HG02588 (cell line): Measurements from ENCODE around the gene CD84.
"Not testable (repeated sequence)": the region's sequence is repeated elsewhere in the genome, so short reads cannot be mapped to it uniquely, and the experiment has no call there.

Experiments used
- ATAC-seq: cut with Tn5 transposase; IDR thresholded peaks from one replicate; pipeline ENCODE4 v1.9.1; 2021; ENCODE audit warnings: mild to moderate bottlenecking, moderate library complexity; ENCODE audit not compliant: unreplicated experiment

CD84 gene

GRCh38 chr1:160575112-160575664 lies 4.1 kb downstream of the CD84 start:
- ATAC-seq = no peak

- no peak for ATAC-seq
Measured at GRCh38 chr1:160570840-160571239, 8.5 kb downstream of the CD84 start.

GRCh38 chr1:160569806-160570205 lies 9.5 kb downstream of the CD84 start:
- ATAC-seq = no peak

DNA sequence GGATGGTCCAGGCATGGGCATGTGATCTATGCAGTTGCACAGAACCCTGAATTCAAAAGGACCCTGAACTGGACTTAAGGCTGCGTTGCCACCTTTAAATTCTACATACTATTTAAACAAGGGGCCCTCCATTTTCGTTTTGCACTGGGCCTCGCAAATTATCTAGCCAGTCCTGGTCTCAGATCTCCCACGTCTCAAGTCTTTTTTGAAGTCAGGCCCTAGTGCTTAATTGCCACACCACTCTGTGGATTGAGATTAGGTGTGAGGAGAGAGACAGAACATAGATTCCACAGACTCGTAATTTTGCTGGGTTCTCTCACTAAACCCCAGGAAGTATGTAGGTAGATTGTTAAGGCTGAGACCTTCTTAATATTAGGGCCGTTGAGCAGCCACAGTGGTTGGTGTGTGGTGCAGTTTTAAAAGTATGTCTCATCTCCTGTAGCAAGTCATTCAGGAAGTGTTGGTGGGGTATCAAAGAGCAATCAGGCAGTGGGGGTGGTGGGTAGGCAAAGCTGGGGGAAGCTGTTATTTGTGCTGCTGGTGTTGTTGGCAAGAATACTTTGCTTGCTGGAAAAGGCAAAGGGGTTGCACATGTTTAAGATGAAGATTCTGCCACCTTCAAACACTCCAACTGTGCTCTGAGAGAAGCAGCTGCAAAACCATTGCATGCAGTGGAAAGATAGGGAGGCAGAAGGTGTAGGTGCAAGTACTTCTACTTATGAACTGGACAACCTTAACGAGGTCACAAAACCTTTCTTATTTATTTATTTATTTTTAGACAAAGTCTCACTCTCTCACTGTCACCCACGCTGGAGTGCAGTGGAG lies 11.2 kb downstream of the CD84 start:
- ATAC-seq = no peak

DNA sequence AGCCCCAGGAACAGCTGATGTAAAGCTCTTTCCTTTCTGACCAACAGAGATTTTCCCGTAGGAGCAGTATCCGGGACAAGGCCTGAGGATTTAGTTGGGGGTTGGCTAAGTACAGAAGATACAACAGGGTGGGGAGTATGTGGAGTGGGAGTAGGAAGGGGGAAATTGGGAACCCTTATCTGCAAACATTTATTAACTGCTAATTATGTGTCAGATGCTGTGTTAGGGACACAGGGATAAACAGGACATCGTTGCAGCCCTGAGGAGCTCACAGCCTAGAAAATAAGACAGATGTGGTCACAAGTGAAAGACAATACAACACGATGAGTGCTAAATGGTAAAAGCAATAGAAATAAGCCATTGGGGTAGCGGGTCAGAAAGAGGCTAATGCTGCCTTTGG lies 12.0 kb downstream of the CD84 start:
- no peak for ATAC-seq

DNA sequence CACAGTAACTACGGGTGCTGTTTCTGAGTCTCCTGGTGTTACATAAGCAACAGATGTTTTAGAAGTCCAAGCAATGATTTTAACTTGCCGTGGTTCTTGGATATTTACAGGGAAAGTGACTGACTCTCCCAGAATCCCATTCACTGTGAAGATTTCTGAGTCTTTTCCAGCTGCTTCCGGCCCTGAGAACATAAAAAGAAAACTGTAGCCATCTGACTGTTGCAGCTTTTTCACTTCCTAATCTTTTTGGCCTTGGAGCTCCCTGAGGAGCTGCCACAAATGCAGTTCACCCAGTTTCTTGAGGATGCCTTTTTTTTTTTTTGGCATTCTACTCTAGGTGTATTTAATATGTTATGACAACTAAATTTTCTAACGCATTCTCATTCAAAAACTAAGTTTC lies 13.7 kb downstream of the CD84 start:
- no peak for ATAC-seq

DNA sequence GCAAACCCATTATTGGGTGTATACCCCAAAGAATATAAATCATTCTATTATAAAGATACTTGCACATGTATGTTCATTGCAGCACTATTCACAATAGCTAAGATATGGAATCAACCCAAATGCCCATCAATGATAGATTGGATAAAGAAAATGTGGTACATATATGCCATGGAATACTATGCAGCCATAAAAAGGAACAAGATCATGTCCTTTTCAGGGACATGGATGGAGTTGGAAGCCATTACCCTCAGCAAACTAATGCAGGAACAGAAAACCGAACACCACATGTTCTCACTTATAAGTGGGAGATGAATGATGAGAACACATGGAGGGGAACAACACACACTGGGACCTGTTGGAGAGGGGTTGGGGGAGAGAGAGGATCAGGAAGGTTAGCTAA lies 16.1 kb downstream of the CD84 start:
- not testable (repeated sequence) for ATAC-seq

- not testable (repeated sequence) for ATAC-seq
Measured at GRCh38 chr1:160562745-160563144, 16.6 kb downstream of the CD84 start.

DNA sequence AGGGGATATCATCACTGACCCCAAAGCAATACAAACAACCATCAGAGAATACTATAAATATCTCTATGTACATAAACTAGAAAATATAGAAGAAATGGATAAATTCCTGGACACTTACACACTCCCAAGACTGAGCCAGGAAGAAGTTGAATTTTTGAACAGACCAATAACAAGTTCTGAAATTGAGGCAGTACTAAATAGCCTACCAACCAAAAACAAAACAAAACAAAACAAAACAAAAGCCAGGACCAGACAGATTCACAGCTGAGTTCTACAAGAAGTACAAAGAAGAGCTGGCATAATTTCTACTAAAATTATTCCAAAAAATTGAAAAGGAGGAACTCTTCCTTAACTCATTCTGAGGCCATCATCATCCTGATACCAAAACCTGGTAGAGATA lies 18.5 kb downstream of the CD84 start:
- ATAC-seq = no peak

DNA sequence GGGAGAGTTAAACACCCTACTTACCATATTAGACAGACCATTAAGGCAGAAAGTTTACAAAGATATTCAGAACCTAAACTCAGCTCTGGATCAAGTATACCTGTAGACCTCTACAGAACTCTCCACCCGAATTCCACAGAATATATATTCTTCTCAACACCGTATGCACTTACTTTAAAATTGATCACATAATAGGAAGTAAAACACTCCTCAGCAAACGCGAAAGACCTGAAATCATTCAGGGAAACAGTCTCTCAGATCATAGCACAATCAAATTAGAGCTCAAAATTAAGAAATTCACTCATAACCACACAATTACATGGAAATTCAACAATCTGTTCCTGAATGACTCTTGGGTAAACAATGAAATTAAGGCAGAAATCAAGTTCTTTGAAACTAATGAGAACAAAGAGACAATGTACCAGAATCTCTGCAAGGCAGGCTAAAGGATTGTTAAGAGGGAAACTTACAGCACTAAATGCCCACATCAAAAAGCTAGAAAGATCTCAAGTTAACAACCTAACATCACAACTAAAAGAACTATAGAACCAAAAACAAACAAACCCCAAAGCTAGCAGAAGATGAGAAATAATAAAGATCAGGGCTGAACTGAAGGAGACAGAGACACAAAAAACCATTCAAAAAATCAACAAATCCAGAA lies 19.1 kb downstream of the CD84 start:
- no peak for ATAC-seq

- not testable (repeated sequence) for ATAC-seq
Measured at GRCh38 chr1:160559437-160559836, 19.9 kb downstream of the CD84 start.

DNA sequence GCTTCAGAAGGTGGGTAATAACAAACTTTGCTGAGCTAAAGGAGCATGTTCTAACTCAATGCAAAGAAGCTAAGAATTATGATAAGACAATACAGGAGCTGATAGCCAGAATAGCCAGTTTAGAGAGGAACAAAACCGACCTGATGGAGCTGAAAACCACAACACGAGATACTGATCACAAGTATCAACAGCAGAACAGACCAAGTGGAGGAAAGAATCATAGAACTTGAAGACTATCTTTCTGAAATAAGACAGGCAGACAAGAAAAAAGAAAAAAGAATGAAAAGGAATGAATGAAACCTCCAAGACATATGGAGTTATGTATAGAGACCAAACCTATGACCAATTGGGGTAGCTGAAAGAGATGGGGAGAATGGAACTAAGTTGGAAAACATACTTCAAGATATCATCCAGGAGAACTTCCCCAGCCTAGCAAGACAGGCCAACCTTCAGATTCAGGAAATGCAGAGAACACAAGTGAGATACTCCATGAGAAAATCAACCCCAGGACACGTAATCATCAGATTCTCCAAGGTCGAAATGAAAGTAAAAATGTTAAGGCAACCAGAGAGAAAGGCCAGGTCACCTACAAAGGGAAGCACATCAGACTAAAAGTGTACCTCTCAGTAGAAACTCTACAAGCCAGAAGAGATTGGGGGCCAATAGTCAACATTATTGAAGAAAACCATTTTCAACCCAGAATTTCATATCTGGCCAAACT lies 20.5 kb downstream of the CD84 start:
- no peak for ATAC-seq

DNA sequence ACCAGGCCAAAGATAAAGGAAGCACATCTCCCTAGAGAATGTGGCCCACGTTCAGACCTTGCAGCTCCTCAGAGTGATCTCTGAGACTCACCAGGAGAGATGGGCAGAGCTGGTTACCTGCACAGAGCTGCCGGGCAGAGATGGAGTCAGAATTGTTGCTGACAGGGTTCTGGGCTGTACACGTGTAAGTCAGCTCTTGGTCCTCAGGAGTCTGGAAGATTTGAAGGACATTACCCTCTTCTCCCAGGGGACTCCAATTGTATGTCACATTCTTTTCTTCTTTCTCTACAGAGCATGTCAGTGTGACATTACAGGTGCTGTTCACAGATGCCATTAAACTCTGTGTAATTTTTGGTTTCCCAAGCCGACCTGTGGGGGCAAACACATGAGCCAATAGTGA lies 25.5 kb downstream of the CD84 start:
- no peak for ATAC-seq

DNA sequence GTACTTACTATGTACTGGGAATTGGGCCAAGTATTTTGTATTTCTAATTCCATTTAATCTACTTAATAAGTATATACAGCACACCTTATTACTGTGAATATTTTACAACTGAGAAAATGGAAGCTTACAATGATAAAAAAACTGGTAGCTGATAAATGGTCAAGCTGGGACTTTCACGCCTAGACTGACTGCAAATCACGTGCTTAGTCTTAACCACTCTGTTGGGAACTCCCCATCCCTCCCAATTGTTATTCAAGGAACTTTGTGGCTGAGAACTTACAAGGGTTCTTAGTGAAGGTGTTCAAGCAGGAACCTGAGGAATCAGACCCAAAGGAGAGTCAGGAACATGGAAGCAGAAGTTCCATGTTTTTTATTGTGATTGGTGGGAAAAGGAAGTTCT lies 26.9 kb downstream of the CD84 start:
- no peak for ATAC-seq

DNA sequence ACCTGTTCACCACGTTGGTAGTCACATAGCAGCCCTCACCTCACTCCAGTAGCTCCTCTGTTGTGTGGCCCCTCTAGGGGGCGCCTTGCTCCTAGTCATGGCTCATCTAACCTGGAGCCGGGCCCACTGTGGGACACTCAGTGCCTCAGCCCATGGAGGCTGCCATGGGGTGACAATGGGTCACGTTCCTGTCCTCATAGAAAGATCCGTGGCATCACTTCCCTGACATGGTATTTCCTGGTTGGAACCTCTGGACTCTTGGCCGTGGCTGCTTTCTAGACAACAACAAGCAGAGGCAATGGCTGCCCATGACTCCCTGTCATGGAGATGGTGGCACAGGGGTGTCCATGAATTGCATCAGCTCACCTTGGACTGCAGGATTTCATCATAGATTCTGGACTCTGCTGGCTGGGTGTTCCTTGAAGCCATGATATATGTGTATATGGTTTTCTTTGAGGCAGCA lies 28.7 kb downstream of the CD84 start:
- ATAC-seq = no peak

DNA sequence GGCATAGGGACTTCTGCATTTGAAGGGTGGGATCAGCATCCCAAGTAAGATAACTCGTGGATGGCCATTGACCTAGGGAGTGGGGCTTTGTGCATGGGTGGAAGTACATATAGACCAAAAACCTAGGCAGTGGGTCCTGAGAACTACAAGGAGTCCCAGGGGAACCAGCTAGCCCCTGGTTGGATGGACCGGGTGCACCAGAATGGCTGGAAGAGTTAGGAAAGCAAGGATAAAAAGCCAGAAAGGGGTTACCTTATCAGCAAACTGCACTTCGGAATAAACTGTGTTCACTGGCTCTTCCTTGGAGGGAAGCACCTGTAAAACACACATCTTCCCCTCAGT lies 29.7 kb downstream of the CD84 start:
- no peak for ATAC-seq

DNA sequence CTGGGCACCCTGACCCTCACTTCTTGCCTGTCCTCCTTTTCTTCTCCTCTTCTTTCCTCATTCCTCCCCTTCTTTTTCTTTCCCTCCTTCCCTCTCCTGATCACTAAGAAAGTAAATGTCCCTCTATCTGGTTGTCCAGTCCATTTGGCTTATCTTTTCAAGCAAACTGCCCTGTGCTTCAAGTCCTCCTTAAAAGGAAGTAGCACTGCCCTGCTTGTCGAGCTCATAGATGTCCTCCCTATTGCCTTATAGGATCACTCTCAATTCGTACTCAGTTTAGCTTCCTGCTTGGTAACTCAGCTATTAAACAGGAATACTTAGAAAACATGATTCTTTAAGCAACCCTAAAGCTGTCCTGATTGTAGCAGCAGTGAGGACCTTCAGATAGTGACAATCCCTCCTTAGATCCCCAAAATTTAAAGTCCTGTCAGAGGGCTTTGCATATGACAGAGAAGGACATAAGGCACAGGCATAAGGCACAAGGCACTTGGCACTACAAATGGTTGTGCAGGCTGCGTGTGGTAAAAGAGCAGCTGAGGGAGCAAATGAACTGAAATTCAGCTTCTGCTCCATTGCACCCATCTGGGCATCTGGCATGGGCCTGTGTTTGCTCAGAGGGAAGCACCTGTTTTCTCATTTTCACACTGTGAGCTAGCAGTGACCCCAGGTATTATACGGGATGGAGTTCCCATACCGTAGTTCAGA lies 30.2 kb downstream of the CD84 start:
- ATAC-seq = peak; percentile 56

DNA sequence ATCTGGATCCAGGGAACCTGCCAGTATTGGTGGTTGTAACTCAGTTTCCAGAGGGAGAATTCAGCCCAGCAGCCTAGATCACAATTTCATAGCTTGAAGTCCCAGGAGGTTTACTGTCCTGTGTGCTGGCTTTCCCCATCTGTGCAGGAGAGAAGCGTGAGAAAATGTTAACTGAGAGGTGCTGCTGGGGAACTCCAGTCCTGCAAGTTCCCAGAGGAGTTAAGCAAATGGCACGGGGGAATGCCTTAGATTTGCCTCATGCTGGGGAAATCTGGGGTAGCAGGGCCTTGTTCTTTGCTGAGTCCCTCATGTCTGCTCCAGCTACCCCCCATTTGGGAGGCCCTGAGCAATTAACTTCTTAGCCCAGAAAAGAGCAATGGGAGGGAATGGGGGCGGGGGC lies 31.1 kb downstream of the CD84 start:
- peak; percentile 45 for ATAC-seq

GRCh38 chr1:160547422-160547821 lies 31.9 kb downstream of the CD84 start:
- no peak for ATAC-seq

DNA sequence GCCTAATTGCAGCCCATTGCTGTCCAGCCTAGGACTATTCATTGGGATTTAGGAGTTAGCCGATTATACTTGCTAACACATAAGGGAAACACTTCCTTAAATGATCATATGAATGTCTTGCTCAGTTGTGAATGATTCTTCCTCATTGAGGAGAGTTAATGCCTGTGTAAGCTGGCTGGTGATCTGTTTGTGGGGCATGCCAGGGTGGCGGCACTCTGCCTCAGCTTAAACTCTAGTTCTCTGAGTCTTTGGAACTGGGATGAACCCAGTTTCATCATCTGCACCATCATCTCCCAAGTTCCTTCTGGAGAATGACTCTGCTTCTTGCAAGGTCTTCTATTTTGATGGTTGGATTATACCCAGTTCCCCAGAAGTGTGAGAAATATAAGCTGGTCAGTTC lies 32.4 kb downstream of the CD84 start:
- ATAC-seq = no peak

DNA sequence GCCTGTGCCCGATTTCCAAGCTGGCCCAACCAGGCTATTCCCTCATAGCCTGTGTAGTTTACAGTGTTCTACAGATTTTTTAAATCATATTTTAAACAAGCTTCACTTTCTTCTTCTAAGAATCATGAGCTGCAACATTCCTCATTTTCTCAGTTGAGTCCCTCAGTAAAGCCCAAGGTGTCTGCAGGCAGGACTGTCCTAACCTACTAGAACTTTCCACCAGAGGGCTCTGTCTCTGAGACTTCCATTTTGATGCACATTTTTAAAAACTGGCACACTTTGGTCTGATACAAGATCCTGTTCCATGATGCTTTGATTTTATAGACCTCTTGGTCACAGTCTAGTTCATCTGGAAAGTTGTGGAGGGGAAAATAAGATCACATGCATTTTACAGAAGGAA lies 34.6 kb downstream of the CD84 start:
- ATAC-seq = no peak
